WI38 (cell line): ENCODE data around the gene MGLL.

ENCODE experiments used
- H3K4me3 ChIP-seq: 2 replicates; pipeline ENCODE4 v1.5.1; 2011; ENCODE audit warnings: low read depth, mild to moderate bottlenecking, control low read depth, low read length
- TF ChIP-seq, protein P1 (sequence below): IDR thresholded peaks from 2 replicates; pipeline ENCODE4 v1.5.1; 2012; ENCODE audit warnings: low read depth, mild to moderate bottlenecking, control low read depth, low read length

Gene MGLL

DNA sequence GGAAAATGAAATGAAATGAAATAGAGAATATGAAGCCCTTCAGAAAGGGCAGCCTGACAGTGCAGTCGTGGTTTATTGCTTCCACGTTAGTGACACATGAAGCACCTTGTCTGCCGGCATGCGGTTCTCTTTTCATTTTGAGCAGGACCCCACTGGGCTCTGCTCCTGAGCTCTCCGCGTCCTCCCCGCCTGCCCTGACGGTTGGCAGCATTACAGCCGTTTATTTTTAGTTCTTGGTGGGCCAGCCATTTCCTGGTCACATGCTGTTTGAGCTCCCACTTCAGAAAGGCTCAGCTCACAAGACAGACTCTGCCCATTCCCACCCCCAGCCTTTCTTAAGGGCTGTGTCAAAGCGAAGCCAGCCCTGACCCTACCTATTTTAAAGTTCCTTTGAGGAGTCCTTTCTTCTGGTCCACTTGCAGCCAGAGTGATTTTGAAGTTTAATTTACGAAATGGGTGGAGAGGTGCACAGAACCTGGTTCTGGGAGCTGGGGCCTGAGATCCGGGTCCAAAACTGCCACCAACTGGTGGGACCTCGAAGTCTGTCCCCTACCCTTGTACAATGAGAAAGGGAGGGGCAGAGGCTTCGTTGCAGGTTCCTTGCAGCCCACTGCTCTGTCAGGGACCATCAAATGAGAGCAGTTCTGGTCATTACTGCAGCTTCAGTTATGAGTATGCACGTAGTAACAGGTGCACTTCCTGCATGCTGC lies 60.1 kb downstream of the MGLL start:
- TF ChIP-seq, protein P1, sequence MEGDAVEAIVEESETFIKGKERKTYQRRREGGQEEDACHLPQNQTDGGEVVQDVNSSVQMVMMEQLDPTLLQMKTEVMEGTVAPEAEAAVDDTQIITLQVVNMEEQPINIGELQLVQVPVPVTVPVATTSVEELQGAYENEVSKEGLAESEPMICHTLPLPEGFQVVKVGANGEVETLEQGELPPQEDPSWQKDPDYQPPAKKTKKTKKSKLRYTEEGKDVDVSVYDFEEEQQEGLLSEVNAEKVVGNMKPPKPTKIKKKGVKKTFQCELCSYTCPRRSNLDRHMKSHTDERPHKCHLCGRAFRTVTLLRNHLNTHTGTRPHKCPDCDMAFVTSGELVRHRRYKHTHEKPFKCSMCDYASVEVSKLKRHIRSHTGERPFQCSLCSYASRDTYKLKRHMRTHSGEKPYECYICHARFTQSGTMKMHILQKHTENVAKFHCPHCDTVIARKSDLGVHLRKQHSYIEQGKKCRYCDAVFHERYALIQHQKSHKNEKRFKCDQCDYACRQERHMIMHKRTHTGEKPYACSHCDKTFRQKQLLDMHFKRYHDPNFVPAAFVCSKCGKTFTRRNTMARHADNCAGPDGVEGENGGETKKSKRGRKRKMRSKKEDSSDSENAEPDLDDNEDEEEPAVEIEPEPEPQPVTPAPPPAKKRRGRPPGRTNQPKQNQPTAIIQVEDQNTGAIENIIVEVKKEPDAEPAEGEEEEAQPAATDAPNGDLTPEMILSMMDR, result no peak
- H3K4me3 ChIP-seq, result no peak overlapping the region

DNA sequence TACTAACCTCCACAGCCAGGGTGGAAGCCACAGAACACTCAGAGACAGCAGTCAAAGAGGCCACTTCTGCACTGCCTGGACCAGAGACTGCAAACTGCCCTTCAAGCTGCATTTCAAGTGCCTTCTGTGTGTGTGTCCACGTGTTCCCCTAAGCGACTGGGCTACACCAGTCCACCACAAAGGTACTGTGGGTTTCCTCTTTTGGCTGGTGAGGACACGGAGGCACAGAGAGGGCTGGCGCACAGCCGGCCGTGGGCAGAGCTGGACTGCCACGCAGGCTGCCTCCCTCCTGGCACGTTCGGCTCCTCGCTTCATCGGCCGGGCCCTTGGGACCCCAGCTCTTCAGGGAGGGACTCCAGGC lies 60.9 kb downstream of the MGLL start:
- H3K4me3 ChIP-seq, result no peak overlapping the region
- TF ChIP-seq, protein P1, result no peak

DNA sequence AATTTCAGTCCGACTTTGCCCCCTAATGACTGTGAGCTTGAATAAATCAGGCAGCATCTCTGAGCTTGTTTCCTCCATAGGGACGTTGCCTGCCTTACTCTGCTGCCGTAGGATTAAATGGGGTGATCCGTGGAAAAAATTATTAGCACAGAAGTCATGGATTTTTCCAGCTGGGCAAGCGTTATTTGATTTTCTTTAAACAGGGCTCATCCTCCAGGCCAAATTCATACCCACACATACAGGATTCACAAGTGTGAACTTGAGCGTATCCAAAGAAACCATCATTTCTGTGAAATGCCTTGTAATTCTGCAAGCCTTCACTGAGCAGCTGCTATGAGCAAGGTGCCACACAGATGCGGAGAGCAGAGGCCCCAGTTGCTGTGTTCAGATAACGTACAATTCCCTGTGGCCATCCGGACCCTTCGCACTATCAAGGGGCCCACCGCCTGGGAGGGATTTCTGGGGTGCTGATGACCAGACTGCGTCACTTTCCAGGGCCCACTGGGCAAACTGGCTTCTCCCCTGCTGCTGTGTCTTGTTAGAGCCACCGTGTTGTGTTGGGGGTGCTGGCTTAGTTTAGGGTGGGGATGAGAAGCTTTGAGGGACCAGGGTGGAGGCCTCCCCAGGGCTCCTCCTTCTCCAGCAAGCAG lies 61.4 kb downstream of the MGLL start:
- TF ChIP-seq, protein P1, result no peak

DNA sequence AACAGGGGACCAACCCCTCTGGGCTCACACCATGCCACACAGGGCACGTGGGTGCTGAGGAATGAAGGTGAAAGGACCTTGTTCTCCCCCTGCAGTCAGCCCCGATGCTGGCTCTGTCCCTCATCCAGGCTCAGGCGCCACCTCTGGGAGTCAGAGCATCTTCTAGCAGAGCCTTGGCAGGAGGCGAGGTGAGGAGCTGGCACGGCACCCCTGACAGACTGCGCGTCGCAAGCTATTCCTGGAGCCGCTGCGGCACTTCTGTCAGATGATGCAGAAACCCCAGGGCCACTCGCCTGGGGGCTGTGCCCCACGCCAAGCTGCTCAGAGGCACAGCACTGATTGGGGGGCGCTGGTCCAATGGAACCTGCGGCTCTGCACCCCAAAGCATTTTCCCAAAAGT lies 62.0 kb downstream of the MGLL start:
- TF ChIP-seq, protein P1, result no peak

More for the DNA sequence above, 61.4 kb downstream of the MGLL start:
- H3K4me3 ChIP-seq, result no peak overlapping the region

DNA sequence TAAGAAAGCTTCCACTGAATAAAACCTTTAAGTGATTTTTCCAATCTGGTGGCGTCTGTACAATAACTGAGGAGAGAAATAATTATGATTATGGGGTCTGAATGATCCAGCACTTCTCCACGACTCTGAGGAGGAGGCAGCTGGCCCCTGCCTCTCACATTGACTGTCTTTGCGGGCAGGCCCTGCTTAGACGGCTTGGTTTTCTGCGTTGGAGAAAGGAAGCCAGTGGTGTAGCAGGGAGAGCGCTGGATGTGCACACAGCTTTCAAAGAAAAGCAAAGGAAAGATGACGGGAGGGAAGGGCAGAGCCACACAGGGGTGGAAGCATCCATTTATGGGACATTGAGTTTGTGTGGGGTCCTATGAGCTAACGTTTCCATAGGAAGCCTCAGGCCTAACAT lies 62.5 kb downstream of the MGLL start:
- H3K4me3 ChIP-seq, result no peak overlapping the region
- TF ChIP-seq, protein P1, result no peak

More for the DNA sequence above, 62.0 kb downstream of the MGLL start:
- no peak overlapping the region for H3K4me3 ChIP-seq

DNA sequence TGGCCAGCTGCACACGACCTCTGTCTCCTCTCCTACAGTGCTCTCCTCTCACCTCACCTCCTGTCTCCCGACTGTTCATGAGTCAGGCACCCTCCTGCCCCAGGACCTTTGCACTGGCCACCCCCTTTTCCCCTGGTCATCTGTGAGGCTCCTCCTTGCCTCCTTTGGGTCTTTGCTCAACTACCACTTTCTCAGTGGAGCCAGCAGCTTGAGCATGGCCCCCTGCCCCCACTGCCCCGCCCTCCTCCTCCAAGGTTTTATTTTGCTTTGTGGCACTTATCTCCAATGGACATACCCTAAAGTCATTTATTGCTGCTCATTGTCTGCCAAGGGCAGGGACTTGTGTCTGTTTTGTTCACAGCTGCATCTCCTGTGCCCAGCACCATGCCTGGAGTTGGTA lies 64.3 kb downstream of the MGLL start:
- TF ChIP-seq, protein P1, result no peak
- H3K4me3 ChIP-seq, result no peak overlapping the region

DNA sequence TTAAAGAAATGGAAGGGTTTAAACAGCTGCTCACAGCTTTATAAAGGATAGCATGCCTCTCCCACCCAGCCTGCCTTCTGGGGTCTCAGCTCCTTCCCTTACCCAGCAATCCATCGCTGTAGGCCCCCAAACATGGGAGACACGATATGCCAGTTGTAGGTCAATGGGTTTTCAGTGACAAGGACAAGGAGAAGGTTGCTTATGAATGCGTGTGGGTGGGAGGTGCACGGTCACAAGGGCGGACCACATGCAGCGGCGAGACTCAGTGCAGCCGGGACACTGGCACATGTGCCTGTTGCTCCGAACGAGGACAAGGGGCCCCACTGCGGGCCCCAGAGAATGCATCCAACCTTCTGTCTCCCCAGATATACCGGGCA lies 67.0 kb downstream of the MGLL start:
- H3K4me3 ChIP-seq, result no peak overlapping the region
- TF ChIP-seq, protein P1, result no peak
